ENCODE results near the gene SLC15A2.

The SLC15A2 gene

DNA sequence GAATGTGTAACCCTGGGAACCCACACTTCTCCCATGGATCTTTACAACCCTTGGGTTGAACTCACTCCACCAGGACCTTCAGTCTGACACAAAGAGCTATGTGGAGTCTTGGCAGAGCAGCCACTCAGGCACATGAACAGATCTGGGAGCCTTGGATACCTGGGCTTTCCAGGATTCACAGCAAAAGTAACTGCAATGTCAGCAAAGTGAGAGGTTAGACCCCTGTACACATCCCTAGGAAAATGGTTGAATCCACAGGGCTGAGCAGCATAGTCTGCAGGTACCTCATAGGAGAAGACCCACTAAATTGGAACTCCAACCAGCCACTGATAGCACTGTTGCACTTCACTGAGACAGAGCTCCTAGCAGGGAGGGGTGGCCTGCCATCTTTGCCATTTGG lies 68.2 kb downstream of the SLC15A2 start:
- no peaks in the 10 kb centered on the region for H3K27me3 ChIP-seq
- no peak overlapping the region for H3K4me3 ChIP-seq
- no peaks in the 10 kb centered on the region for H3K36me3 ChIP-seq
- TF ChIP-seq, protein P1, sequence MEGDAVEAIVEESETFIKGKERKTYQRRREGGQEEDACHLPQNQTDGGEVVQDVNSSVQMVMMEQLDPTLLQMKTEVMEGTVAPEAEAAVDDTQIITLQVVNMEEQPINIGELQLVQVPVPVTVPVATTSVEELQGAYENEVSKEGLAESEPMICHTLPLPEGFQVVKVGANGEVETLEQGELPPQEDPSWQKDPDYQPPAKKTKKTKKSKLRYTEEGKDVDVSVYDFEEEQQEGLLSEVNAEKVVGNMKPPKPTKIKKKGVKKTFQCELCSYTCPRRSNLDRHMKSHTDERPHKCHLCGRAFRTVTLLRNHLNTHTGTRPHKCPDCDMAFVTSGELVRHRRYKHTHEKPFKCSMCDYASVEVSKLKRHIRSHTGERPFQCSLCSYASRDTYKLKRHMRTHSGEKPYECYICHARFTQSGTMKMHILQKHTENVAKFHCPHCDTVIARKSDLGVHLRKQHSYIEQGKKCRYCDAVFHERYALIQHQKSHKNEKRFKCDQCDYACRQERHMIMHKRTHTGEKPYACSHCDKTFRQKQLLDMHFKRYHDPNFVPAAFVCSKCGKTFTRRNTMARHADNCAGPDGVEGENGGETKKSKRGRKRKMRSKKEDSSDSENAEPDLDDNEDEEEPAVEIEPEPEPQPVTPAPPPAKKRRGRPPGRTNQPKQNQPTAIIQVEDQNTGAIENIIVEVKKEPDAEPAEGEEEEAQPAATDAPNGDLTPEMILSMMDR (IDR thresholded peaks at IDR 0.05): no peak
- no peaks in the 10 kb centered on the region for H3K9me3 ChIP-seq
- H3K4me1 ChIP-seq: no peaks in the 10 kb centered on the region
- intact Hi-C loops (cut with DNase I; ENCODE audit: low total_unique reads): no loop called here
- DNase-seq: no peak
- H3K27ac ChIP-seq: no peak overlapping the region

DNA sequence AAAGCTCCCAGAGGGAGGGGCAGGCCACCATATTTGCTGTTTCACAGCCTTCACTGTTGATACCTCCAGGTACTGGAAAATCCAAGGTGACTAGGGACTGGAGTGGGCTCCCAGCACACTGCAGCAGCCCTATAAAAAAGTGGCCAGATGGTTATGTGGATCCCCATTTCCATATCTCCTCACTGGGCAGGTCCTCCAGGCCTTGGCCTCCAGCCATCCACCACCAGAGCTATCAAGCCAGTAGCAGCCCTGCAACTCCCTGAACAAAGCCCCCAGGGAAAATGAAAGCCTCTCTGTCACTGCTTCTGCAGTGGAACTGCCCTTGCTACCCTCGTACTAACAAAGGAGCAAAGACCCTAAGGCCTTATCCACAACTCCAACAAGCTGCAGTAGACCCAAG lies 69.4 kb downstream of the SLC15A2 start:
- H3K27ac ChIP-seq: no peak overlapping the region
- intact Hi-C loops (cut with DNase I; ENCODE audit: low total_unique reads): no loop called here
- H3K36me3 ChIP-seq: no peaks in the 10 kb centered on the region
- TF ChIP-seq, protein P1 (IDR thresholded peaks at IDR 0.05): no peak
- DNase-seq: no peak
- H3K4me1 ChIP-seq: no peaks in the 10 kb centered on the region
- no peaks in the 10 kb centered on the region for H3K27me3 ChIP-seq
- no peak overlapping the region for H3K4me3 ChIP-seq
- no peaks in the 10 kb centered on the region for H3K9me3 ChIP-seq

DNA sequence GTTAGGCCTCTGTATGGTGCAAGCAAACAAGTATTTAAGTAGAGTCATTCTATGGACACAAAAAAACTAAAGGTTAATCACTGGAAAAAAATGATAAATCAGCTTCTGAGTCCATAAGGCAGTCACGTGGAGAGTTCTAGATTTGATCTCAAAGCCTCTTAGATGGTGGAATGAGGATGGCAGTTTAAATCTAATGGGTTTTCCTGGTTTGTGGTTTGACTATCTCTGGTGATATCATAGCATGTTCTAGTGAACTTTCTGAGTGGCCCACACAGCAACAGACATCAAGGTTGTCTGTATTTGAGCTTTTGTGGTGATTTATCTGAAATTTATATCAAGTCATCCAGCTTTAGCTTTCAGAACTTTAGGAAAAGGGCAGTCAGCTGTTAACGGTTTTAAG lies 75.4 kb downstream of the SLC15A2 start:
- Histone ChIP-seq H3K9me3 (no peaks in the 10 kb centered on the region), H3K27ac (no peak overlapping the region), H3K4me1 (no peaks in the 10 kb centered on the region), H3K36me3 (no peaks in the 10 kb centered on the region), H3K4me3 (no peak overlapping the region), H3K27me3 (no peaks in the 10 kb centered on the region)
- intact Hi-C loops (cut with DNase I; ENCODE audit: low total_unique reads): no loop called here
- DNase-seq: no peak
- TF ChIP-seq, protein P1 (IDR thresholded peaks at IDR 0.05): no peak

DNA sequence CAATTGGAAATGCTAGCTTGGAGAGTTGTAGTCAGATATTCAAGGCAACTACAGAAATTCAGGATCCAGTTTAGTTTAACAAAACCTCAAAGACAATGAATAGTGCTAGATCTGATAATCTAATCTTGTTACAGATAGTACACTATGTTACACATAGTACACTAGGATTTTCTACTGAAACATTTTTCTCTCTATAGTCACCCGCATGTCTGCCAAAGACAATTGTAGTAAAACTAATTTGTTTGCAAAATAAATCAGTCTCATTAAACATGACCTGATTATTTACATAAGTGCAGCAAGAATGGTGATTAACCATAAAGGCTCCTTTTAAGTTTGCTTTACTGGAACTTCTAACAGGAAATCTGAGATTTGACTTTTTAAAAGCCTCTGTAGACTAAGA lies 75.8 kb downstream of the SLC15A2 start:
- Histone ChIP-seq H3K4me1 (no peaks in the 10 kb centered on the region), H3K4me3 (no peak overlapping the region), H3K27ac (no peak overlapping the region), H3K36me3 (no peaks in the 10 kb centered on the region), H3K9me3 (no peaks in the 10 kb centered on the region), H3K27me3 (no peaks in the 10 kb centered on the region)
- intact Hi-C loops (cut with DNase I; ENCODE audit: low total_unique reads): no loop called here
- no peak for DNase-seq
- TF ChIP-seq, protein P1 (IDR thresholded peaks at IDR 0.05): no peak

DNA sequence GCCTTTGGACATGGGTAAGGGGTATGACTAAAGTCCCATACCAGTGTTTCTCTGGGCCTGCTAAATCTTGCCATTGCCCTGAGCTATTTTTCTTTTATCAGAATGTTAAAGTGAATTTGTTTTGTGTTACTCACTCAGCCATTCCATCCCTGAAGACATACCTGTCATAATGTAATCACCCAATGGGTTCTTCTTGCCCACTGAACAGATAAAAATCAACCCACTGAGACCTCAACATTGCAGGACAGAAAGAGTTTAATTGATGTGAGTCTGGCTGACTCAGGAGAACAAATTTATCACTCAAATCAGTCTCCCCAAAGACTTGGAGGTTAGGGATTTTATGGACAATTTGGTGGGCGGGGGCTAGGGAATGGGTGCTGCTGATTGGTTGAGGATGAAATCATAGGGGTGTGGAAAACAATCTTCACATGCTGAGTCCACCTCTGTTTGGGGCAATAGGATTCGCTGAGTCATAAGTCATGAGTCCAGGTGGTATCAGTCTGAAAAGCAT lies 80.5 kb downstream of the SLC15A2 start:
- no peak for DNase-seq
- intact Hi-C loops (cut with DNase I; ENCODE audit: low total_unique reads): no loop called here

More for the DNA sequence above, 80.5 kb downstream of the SLC15A2 start:
- no peaks in the 10 kb centered on the region for H3K27me3 ChIP-seq
- H3K27ac ChIP-seq: no peak overlapping the region
- TF ChIP-seq, protein P1 (IDR thresholded peaks at IDR 0.05): no peak
- no peaks in the 10 kb centered on the region for H3K36me3 ChIP-seq
- peaks cover 0 to 4% (median 0%) of the 10 kb centered on the region in 3 donors for H3K9me3 ChIP-seq
- no peaks in the 10 kb centered on the region for H3K4me1 ChIP-seq
- no peak overlapping the region for H3K4me3 ChIP-seq

Data from tibial artery (tissue), 4 donors.